ENCODE data around the gene SLC24A4.
"Not testable (repeated sequence)": the region's sequence is repeated elsewhere in the genome, so short reads cannot be mapped to it uniquely, and the experiment has no call there.

The SLC24A4 gene

GRCh38 chr14:92372230-92372629 is 49.3 kb downstream of the SLC24A4 start:
- no peak for DNase-seq

GRCh38 chr14:92373336-92373735 is 50.4 kb downstream of the SLC24A4 start:
- DNase-seq, result no peak

GRCh38 chr14:92380131-92380530 is 57.2 kb downstream of the SLC24A4 start:
- DNase-seq, result no peak

GRCh38 chr14:92380582-92380981 is 57.6 kb downstream of the SLC24A4 start:
- DNase-seq, result no peak

GRCh38 chr14:92382677-92383076 is 59.7 kb downstream of the SLC24A4 start:
- DNase-seq, result no peak

- no peak for DNase-seq
Observed at GRCh38 chr14:92383805-92384204, 60.8 kb downstream of the SLC24A4 start.

GRCh38 chr14:92384461-92385133 is 61.6 kb downstream of the SLC24A4 start:
- no peak for DNase-seq

- no peak for DNase-seq
Observed at GRCh38 chr14:92385561-92385960, 62.6 kb downstream of the SLC24A4 start.

- DNase-seq, result no peak
Observed at GRCh38 chr14:92386165-92386564, 63.2 kb downstream of the SLC24A4 start.

GRCh38 chr14:92386637-92387036 is 63.7 kb downstream of the SLC24A4 start:
- no peak for DNase-seq

GRCh38 chr14:92387578-92387977 is 64.6 kb downstream of the SLC24A4 start:
- DNase-seq, result no peak

GRCh38 chr14:92389598-92390158 is 66.7 kb downstream of the SLC24A4 start:
- DNase-seq, result no peak

GRCh38 chr14:92391726-92392125 is 68.8 kb downstream of the SLC24A4 start:
- no peak for DNase-seq

- no peak for DNase-seq
Observed at GRCh38 chr14:92392711-92393110, 69.7 kb downstream of the SLC24A4 start.

GRCh38 chr14:92397150-92397952 is 74.4 kb downstream of the SLC24A4 start:
- DNase-seq, result no peak

GRCh38 chr14:92397953-92398564 is 75.1 kb downstream of the SLC24A4 start:
- DNase-seq, result no peak

GRCh38 chr14:92398888-92399636 is 76.1 kb downstream of the SLC24A4 start:
- DNase-seq, result no peak

GRCh38 chr14:92400579-92401444 is 77.8 kb downstream of the SLC24A4 start:
- DNase-seq, result no peak

- DNase-seq, result no peak
Observed at GRCh38 chr14:92401561-92401960, 78.6 kb downstream of the SLC24A4 start.

- DNase-seq, result not testable (repeated sequence)
Observed at GRCh38 chr14:92402500-92402899, 79.5 kb downstream of the SLC24A4 start.

- DNase-seq, result no peak
Observed at GRCh38 chr14:92404018-92404417, 81.1 kb downstream of the SLC24A4 start.

GRCh38 chr14:92404421-92404820 is 81.5 kb downstream of the SLC24A4 start:
- no peak for DNase-seq
